Kidney (tissue), 14 donors: Measurements from ENCODE around the gene PITPNM2. TPM values are rescaled to one million over a fixed set of nuclear protein-coding genes. Genes with fewer than 3 reads are reported as not detected.

Experiments
- DNase-seq, 5 donors: peaks; one replicate each; pipeline ENCODE4 v3.0.0-alpha.2; 2013 to 2020
- FAIRE-seq: peaks from 2 replicates; lab custom pipeline; 2012; peaks lifted over from hg19 to GRCh38; lab: Jason Lieb, UNC
- H3K27ac ChIP-seq, 2 donors: one replicate each; pipeline ENCODE4 v1.7.0; 2013; ENCODE audit warnings: low read depth in 2 of 2, low read length in 2 of 2, inconsistent platforms in 1 of 2
- H3K27me3 ChIP-seq: one replicate; pipeline ENCODE4 v1.7.1; 2013; ENCODE audit warnings: low read length, inconsistent platforms; ENCODE audit not compliant: control insufficient read depth, insufficient read depth
- H3K36me3 ChIP-seq, 3 donors: one replicate each; pipeline versions ENCODE4 v1.7.0 to v1.7.1; 2013; ENCODE audit warnings: low read length in 3 of 3, control low read depth in 1 of 3, inconsistent platforms in 1 of 3; ENCODE audit not compliant: insufficient read depth in 3 of 3, control insufficient read depth in 2 of 3
- H3K4me1 ChIP-seq, 3 donors: one replicate each; pipeline versions ENCODE4 v1.7.0 to v1.7.1; 2013; ENCODE audit warnings: low read length in 3 of 3, inconsistent platforms in 1 of 3, low read depth in 1 of 3; ENCODE audit not compliant: control insufficient read depth in 2 of 3, insufficient read depth in 2 of 3
- H3K4me3 ChIP-seq, 3 donors: one replicate each; pipeline versions ENCODE4 v1.7.0 to v1.8.1; 2013; ENCODE audit warnings: low read length in 3 of 3, control low read depth in 1 of 3, inconsistent platforms in 1 of 3
- H3K9ac ChIP-seq, 3 donors: one replicate each; pipeline versions ENCODE4 v1.7.0 to v1.7.1; 2013; ENCODE audit warnings: low read length in 3 of 3, control low read depth in 1 of 3, inconsistent platforms in 1 of 3
- H3K9me3 ChIP-seq, 3 donors: one replicate each; pipeline versions ENCODE4 v1.7.0 to v1.7.1; 2013; ENCODE audit warnings: low read length in 3 of 3, control low read depth in 1 of 3, inconsistent platforms in 1 of 3; ENCODE audit not compliant: control insufficient read depth in 2 of 3, insufficient read depth in 1 of 3
- intact Hi-C: fragments of 100-400 bp; cut with DNase I; formaldehyde crosslinking; loops from one replicate; pipeline ENCODE4 v1.11.1; 2022
- polyA plus RNA-seq: library from polyadenylated mRNA; stranded (reverse); fragments of 350-450 nt; fragmentation: Illumina TruSeq; extraction: RNeasy Lipid Tissue Mini Kit (QIAGEN cat#74804); gene quantifications from one replicate; pipeline ENCODE4 v1.2.3, GENCODE V29; 2014; ENCODE audit warnings: low read depth, low replicate concordance; ENCODE audit not compliant: insufficient read depth
- total RNA-seq: library from RNA; stranded (reverse); fragmentation: NEBNext Ultra II Directional; extraction: Animal tissue kit (Norgen Biotek cat#: 25700); gene quantifications from one replicate; pipeline ENCODE4 v1.2.1, GENCODE V29; 2021
- TF ChIP-seq, protein P1 (sequence below): IDR thresholded peaks from 3 replicates; pipeline ENCODE4 v1.5.1; 2012; ENCODE audit warnings: mild to moderate bottlenecking, moderate library complexity, borderline replicate concordance; ENCODE audit not compliant: insufficient read depth; ENCODE audit errors: extremely low read depth
- donor health status: control.
- donor health status: control.
- donor health status: control.
- donor health status: control.
- donor health status: control.
- donor health status: DM: yes; HTN: yes; CAD: no.
- donor health status: Normal renal cell carcinoma (clear cell type).

PITPNM2 gene
- total and polyA plus RNA-seq, 2 donors from 2014 or later = 5.7 to 41.7 TPM

DNA sequence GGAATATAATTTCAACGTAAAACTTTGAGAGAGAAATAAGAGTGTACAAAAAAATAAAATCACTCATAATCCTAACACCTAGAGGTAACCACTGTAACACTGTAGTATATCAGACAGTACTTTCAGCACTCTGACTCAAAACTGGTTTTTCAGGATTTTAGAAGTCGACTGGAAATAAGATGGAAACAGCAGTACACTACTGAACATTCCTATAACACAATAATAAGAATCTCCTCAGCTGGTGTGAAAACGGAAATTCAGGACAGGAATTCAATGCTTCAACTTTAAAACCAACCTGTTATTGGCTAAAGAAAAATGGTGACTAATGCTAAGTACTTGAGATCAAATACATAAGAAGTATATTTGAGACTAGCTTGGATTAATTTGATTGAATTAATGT, 12.3 kb upstream of the PITPNM2 start:
- TF ChIP-seq, protein P1, sequence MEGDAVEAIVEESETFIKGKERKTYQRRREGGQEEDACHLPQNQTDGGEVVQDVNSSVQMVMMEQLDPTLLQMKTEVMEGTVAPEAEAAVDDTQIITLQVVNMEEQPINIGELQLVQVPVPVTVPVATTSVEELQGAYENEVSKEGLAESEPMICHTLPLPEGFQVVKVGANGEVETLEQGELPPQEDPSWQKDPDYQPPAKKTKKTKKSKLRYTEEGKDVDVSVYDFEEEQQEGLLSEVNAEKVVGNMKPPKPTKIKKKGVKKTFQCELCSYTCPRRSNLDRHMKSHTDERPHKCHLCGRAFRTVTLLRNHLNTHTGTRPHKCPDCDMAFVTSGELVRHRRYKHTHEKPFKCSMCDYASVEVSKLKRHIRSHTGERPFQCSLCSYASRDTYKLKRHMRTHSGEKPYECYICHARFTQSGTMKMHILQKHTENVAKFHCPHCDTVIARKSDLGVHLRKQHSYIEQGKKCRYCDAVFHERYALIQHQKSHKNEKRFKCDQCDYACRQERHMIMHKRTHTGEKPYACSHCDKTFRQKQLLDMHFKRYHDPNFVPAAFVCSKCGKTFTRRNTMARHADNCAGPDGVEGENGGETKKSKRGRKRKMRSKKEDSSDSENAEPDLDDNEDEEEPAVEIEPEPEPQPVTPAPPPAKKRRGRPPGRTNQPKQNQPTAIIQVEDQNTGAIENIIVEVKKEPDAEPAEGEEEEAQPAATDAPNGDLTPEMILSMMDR = no peak
- Histone ChIP-seq H3K27ac (peak overlapping the region in 1 of 2 donors; percentile 52), H3K4me1 (peaks cover 0 to 43% (median 21%) of the 10 kb centered on the region in 3 donors), H3K36me3 (no peaks in the 10 kb centered on the region), H3K9me3 (no peaks in the 10 kb centered on the region), H3K27me3 (no peaks in the 10 kb centered on the region), H3K4me3 (no peak overlapping the region), H3K9ac (no peak overlapping the region)
- intact Hi-C loops = no loop called here
- FAIRE-seq (no peak), DNase-seq (peak in 2 of 5 donors; percentile 58 to 60)

DNA sequence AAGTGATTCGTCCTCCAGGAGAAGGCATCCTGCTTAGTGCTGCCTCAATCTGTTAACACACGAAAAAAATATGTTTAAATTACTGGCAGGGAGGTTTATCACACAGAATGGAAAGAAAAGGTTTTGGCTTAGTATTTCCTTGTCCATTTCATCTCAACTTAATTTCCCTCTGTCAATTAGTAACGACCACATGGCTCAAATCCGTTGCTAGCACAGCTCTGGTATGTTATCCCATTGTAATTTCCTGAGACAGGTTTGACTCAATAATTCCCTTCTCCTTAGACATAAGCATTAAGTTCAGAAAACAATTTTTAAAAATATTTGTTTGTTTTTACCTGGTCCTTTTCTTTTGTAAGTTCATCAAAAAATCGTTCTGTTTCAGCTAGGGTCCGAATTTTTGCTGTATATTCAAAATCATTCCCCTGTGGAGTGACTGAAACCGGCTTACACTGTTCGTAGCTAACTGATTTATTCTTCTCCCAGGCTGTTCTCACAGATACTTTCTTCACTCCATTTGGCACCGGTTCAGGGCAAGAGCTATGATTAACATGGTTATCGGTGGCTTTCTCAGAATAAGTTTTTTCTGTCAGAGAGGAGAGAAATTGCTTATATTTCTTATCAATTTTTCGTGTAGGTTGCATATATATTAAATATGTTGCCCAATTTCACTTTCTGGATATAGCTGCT, 10.1 kb upstream of the PITPNM2 start:
- Histone ChIP-seq H3K9me3 (no peaks in the 10 kb centered on the region), H3K36me3 (no peaks in the 10 kb centered on the region), H3K27ac (peak overlapping the region; percentile 67 to 72), H3K27me3 (no peaks in the 10 kb centered on the region), H3K4me3 (peak overlapping the region in 2 of 3 donors; percentile 27 to 28), H3K9ac (peak overlapping the region in 1 of 3 donors; percentile 24), H3K4me1 (peaks cover 0 to 29% (median 14%) of the 10 kb centered on the region in 3 donors)
- intact Hi-C loops = no loop called here
- TF ChIP-seq, protein P1 = no peak
- DNase-seq (peak in 2 of 5 donors; percentile 65 to 66), FAIRE-seq (peak; percentile 27)

DNA sequence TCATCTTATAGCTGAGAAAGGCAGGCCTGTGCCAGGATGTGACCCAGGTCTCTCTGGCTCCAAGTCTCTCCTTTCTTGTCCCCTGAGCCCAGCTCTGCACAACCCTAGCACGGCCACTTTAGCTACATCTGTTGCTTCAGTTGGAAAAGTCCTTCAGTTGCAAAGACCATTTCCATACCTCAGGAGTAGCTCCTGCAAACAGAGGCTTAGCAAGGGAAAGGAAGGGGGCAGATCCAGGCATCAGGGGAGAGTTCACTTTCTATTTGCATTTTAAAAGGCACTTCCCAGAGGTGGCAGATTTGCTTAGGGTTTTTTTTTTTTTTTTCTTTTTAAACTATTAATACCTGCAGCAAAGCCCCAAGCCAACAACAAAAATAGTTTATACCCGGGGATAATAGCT, 3.0 kb upstream of the PITPNM2 start:
- intact Hi-C loops = loop anchor here (10.0 kb wide), 1 partner anchor 109 kb away; no protein-coding TSS in a partner anchor
- FAIRE-seq (no peak), DNase-seq (no peak)
- no peak overlapping the region for H3K4me3 ChIP-seq
- H3K27ac ChIP-seq = no peak overlapping the region
- TF ChIP-seq, protein P1 = no peak
- H3K4me1 ChIP-seq = peaks cover 0 to 12% (median 5%) of the 10 kb centered on the region in 3 donors
- no peaks in the 10 kb centered on the region for H3K36me3 ChIP-seq
- no peak overlapping the region for H3K9ac ChIP-seq
- H3K9me3 ChIP-seq = no peaks in the 10 kb centered on the region
- H3K27me3 ChIP-seq = no peaks in the 10 kb centered on the region
